Measurements from ENCODE around the gene OCA2.

- TF ChIP-seq CTCF (IDR thresholded peaks at IDR 0.05; ENCODE audit: low read depth, low read length) (no peak), EZH2phosphoT487 (IDR thresholded peaks at IDR 0.05; ENCODE audit: low read depth) (no peak)
These were observed 14.6 kb downstream of the OCA2 start for GRCh38 chr15:28084547-28084946.
